ENCODE measurements around the gene ZNF747.
A peak's percentile ranks its signal among the peaks of the same experiment; 100 is the strongest.
"Not testable (repeated sequence)": the region's sequence is repeated elsewhere in the genome, so short reads cannot be mapped to it uniquely, and the experiment has no call there.

The ZNF747 gene

DNA sequence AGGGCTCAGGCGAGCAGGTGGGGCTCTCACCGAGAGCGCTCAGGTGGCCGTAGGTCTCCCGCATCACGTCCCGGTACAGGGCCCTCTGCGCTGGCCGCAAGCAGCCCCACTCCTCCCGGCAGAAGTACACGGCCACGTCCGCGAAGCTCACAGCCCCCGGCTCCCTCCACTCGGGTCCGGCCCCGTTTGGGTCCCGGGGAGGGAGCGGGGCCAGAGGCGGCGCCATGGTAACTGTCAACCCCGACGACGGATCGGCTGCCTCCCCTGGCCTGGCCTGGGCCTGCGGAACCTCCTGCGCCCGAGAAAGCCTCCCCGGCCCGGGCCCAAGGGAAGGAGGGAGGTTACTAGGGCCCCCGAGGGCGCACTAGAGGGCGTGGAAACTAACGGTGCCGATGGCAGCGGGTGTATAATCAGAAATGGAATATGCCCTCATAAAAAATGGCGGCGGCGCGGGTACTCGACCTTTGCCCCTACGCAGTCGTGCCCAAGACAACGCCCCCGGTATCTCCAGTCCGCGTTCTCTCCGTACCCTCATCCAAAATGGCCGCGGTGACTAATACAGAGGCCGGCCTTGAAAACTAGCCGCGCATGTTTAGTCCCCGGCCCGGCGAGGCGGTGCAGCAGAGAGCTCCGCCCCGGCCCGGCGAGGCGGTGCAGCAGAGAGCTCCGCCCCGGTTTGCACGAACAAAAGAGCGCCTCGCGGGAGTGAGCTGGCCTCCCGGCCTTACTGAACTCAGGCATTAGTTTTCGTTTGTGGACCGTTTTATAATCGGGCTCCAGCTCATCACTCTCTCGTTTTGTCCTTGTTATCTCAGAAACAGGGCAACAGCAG, 23.5 kb upstream of the ZNF747 start, which contains the start of gene ZNF764:
ZNF764 (minus strand) TSS at position 418 of the 832 bp plus-strand sequence; CDS start at position 226, 192 bp downstream.
- DNase-seq (ENCODE audit: low read depth) = peak; percentile 98

DNA sequence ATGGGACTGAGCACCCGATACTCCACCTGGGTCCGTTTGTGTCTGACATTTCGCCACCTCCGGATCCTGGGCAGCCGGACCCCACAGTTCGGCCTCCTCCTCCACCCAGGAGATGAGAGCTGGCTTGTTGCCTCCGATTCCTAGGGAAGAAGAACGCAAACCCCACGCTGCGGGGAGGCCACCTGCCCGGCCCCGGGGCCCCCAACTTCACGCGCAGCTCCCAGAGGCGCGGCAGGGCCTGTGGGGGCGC, 23.0 kb upstream of the ZNF747 start:
- no peak for DNase-seq (ENCODE audit: low read depth)

DNA sequence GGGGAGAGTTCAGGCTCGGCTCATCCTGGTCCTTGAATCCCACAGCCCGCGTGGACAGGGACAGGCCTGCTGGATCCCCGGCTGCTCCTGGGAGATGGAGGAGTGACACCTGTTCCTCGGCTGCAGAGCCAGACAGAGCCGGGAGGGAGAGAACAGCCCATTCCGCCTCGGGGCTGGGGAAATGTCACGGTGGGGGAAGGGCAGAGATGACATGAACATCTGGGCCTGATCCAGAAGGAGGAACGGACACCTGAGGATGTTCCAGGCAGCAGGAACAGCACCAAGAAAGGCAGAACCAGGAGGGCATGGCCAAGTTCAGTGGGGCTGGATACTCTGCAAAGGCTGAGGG, 21.4 kb upstream of the ZNF747 start:
- no peak for DNase-seq (ENCODE audit: low read depth)

DNA sequence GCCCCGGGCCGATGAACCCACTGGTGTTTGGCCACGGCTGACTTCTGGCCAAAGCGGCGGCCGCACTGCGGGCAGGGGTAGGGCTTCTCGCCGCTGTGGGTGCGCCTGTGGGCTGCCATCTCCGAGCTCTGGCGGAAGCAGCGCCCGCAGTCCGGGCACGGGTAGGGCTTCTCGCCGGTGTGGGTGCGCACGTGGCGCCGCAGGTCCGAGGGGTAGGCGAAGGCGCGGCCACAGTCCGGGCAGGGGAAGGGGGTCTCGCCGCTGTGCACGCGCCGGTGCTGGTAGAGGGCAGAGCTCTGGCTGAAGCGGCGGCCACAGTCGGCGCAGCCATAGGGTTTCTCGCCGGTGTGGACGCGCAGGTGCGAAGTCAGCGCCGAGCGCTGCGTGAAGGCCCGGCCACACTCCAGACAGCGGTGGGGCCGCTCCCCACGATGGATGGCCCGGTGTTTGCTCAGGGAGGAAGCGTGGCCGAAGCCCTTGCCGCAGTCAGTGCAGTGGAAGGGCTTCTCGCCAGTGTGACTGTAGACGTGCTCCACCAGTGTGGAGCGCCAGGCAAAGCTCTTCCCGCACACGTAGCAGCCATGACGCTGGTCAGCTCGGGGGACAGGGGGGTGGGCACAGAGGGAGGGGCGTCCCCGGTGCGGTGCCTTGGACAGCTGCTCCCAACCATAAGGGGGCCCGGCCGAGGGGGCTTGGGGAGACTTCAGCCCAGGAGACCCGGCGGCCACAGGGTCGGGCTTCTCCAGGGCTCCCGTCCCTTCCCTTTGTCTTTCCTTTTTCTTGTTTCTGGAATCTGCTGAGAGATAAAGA, 20.9 kb upstream of the ZNF747 start:
- DNase-seq (ENCODE audit: low read depth) = no peak

DNA sequence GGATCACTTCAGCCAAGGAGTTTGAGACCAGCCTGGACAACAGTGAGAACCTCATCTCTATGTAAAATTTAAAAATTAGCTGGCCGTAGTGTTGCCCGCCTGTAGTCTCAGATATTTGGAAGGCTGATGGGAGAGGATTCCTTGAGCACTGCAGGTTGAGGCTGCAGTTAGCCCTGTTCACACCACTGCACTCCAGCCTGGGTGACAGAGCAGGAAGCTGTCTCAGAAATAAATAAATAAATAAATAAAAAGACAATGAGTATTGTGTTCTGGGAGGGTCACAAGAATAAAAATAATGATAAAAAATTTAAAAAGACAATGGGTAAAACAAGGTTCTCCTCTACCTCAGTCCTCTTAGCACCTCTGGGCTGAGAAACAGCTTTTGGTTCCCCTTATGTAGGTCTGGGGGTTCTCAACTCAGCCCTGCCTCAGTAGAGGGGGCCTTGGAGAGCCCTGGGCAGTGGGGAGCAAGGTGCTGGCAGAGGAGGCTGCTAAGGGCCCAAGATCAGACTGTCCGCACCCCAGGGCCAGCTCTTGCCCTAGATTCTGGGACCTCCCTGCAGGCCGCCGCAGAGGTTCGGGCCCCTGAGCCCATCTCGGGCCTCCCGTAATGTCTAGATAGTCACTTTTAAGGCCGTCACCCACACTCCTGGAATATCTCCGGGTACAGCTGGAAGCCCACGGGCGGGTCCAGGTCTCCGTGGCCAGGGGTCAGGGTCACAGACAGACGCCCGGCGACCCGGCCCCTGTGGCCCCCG, 20.1 kb upstream of the ZNF747 start:
- DNase-seq (ENCODE audit: low read depth) = no peak

- no peak for DNase-seq (ENCODE audit: low read depth)
These were observed 18.8 kb upstream of the ZNF747 start for GRCh38 chr16:30553393-30553899.

- no peak for DNase-seq (ENCODE audit: low read depth)
These were observed 18.3 kb upstream of the ZNF747 start for GRCh38 chr16:30552956-30553355.

DNA sequence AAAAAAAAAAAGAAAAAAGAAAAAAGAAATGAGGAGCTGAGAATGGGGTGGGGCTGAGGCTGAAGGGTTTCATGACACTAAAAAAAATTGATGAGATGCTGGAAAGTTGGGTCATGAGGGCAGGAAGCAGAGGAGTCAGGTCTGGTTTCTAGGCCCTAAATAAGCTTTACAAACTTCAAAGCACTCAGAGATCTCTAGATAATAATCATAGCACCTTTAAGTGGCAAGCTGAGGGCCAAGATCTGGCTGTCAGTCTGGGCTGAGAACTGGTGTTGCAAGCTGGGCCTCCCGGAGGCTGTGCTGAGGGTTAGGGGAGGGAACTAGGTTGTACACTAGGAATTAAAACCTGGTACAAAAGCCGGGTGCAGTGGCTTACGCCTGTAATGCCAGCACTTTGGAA, 17.1 kb upstream of the ZNF747 start:
- DNase-seq (ENCODE audit: low read depth) = peak; percentile 43

- peak; percentile 39 for DNase-seq (ENCODE audit: low read depth)
These were observed 14.0 kb upstream of the ZNF747 start for GRCh38 chr16:30548416-30549253.

- no peak for DNase-seq (ENCODE audit: low read depth)
These were observed 11.5 kb upstream of the ZNF747 start for GRCh38 chr16:30546115-30546514.

DNA sequence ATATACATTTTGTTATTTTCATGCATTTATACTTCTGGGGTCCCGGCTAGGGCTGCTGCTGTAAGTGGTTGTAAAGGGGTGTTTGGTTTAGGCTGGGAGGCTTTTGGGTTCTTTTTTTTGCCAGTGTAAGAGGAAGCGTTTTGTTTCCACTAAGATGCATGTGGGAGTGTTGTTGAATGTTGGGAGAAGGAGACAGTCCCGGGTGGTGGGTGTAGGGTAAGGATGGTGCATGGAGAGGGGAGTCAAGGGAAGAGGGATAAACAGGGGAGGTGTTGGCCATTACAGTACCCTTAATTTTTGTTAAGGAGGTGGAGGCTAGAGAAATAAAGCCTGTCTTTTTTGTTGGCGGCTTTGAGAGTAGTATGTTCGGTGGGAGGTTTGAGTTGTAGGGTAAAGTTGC, 8.4 kb upstream of the ZNF747 start:
- DNase-seq (ENCODE audit: low read depth) = no peak

- peak; percentile 89 for DNase-seq (ENCODE audit: low read depth)
These were observed 7.1 kb upstream of the ZNF747 start for GRCh38 chr16:30541502-30542329.

- DNase-seq (ENCODE audit: low read depth) = not testable (repeated sequence)
These were observed 6.3 kb upstream of the ZNF747 start for GRCh38 chr16:30540916-30541464.

DNA sequence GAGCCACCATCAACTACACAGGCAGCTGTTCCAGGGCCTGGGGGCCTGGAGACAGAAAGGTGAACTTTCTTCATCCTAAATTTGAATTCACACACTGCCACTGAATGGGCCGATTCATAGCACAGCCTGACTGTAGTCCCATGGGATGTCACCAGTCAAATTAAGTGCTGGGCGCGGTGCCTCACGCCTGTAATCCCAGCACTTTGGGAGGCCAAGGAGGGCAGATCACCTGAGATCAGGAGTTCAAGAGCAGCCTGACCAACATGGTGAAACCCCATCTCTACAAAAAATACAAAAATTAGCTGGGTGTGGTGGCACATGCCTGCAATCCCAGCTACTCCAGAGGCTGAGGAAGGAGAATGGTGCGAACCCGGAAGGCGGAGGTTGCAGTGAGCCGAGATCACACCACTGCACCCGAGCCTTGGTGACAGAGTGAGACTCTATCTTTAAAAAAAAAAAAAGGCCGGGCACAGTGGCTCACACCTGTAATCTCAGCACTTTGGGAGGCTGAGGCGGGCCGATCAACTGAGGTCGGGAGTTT, 5.4 kb upstream of the ZNF747 start:
- not testable (repeated sequence) for DNase-seq (ENCODE audit: low read depth)

DNA sequence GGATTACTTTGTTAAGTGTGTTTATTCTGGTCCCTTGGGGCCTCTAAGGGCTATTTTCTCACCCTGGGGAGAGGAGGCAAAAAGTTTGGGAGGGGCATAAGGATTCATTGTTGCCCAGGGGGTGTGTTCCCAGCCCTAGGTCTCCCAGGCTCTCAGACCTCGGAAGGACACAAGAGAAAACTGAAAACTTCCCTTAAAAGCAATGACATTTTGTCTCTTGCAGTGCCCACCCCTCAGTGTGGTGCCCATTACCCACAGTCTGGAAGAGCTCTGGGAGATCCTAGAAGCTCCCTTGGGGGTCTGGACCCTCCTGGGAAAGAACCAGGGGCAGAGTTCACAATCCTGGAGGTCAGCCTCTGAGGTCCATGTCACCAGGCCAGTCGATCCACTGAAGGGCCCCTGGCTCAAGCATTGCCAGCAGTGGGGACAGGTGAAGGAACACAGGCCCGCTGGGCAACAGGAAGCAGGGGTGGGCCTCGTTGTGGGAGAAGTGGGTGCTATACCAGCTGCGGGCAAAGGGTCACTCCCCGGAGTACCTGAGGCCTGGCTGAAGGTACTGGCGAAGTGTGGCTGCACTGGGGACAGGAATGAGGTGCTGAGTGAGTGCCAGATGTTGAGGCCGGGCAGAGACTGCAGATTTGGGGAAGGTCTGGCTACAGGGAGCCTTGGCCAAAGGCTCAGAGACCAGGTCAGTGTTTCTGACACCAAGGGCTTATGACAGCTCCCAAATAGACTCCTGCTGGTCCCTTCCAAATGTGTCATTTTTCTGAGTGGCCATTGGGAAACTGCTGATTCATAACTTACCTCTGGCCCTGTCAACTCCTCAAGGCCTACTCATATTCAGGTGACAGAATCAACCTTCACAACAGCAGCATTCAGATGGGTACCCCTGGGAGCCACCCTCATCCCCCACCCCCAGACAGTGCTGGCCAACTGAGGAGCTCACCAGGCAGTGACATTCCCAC, 4.6 kb upstream of the ZNF747 start:
- no peak for DNase-seq (ENCODE audit: low read depth)

GRCh38 chr16:30536391-30537024, 1.9 kb upstream of the ZNF747 start:
- peak; percentile 78 for DNase-seq (ENCODE audit: low read depth)

DNA sequence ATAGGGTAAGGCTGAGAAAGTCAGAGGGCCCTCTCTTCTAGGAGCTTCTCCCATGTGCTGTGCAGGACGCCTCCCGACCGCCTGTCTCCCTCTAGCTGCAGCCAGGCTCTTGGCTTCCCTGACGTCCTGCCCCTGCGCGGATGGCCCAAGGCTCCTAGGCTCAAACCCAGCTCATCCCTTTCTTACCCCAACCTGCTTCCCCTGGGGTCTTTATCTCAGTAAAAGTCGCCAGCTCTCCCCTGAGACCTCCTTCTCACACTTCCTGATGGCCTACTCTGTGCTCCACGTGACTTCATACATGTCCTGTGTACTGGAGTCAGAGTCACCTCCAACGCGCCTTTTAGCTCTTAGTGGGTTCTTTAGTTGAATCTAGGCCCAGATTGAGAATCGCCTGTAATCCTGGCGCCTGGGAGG, 1.1 kb upstream of the ZNF747 start:
- peak; percentile 74 for DNase-seq (ENCODE audit: low read depth)

GRCh38 chr16:30535106-30535776, 583 bp upstream of the ZNF747 start:
- DNase-seq (ENCODE audit: low read depth) = peak; percentile 15

Measured in amniotic epithelial cell (primary cell).